Brain microvascular endothelial cell (primary cell): ENCODE data around the gene MALRD1.

Experiments
- DNase-seq: peaks from one replicate; pipeline ENCODE4 v3.0.0-alpha.2; 2020
- H3K27ac ChIP-seq: fragments of 250-450 bp; sonication (Bioruptor Pico); 2 replicates; pipeline ENCODE4 v1.5.1; 2020; ENCODE audit warnings: mild to moderate bottlenecking, moderate library complexity
- H3K27me3 ChIP-seq: fragments of 250-450 bp; sonication (Bioruptor Pico); replicated peaks from 2 replicates; pipeline ENCODE4 v1.5.1; 2020; ENCODE audit warnings: mild to moderate bottlenecking
- H3K36me3 ChIP-seq: fragments of 250-450 bp; sonication (Bioruptor Pico); replicated peaks from 2 replicates; pipeline ENCODE4 v1.5.1; 2020; ENCODE audit warnings: mild to moderate bottlenecking
- H3K4me3 ChIP-seq: 2 replicates; pipeline ENCODE4 v1.5.1; 2011; ENCODE audit warnings: low read depth, mild to moderate bottlenecking, control low read depth, low read length, moderate library complexity
- in situ Hi-C: cut with HindIII; loops from 2 replicates; pipeline ENCODE4 v1.10.0; 2017; ENCODE audit warnings: low sequenced_read_pairs, low pct_ligation_motif_present
- TF ChIP-seq, protein P1 (sequence below): IDR thresholded peaks from 2 replicates; pipeline ENCODE4 v1.5.1; 2011; ENCODE audit warnings: low read depth, mild to moderate bottlenecking, moderate library complexity, low read length, control low read depth, inconsistent platforms; ENCODE audit errors: missing control alignments

MALRD1 gene

DNA sequence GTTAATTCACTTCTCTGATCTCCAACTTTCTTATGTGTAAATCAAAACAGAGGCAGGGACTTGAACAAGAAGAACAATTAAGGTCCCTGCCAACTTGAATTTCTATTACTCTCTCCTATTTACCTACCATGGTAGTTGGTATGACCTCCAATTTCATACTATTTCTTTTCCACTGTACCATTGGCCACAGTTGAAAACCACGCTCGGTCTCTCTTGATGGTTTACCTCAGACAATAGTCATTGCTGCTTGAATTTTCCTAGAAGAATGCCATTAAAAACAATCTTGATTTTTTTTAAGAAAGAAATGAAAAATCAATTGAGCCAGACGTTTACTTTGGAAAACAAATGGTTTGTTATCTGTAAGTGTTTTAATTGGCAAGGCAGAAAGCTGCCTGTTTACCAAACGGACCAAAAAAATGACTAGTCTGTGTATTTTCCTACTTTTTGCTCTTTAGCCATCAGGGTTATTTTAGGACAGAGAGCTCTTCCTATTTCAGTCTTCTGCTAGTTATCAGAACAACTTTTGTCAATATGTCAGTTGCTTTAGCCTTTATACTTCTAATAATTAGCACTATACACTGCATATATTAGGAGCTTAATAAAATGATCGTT is 610.1 kb downstream of the MALRD1 start:
- Histone ChIP-seq H3K36me3 (no peaks in the 10 kb centered on the region), H3K4me3 (no peak overlapping the region), H3K27me3 (no peaks in the 10 kb centered on the region), H3K27ac (peak overlapping the region; percentile 61)
- TF ChIP-seq, protein P1, sequence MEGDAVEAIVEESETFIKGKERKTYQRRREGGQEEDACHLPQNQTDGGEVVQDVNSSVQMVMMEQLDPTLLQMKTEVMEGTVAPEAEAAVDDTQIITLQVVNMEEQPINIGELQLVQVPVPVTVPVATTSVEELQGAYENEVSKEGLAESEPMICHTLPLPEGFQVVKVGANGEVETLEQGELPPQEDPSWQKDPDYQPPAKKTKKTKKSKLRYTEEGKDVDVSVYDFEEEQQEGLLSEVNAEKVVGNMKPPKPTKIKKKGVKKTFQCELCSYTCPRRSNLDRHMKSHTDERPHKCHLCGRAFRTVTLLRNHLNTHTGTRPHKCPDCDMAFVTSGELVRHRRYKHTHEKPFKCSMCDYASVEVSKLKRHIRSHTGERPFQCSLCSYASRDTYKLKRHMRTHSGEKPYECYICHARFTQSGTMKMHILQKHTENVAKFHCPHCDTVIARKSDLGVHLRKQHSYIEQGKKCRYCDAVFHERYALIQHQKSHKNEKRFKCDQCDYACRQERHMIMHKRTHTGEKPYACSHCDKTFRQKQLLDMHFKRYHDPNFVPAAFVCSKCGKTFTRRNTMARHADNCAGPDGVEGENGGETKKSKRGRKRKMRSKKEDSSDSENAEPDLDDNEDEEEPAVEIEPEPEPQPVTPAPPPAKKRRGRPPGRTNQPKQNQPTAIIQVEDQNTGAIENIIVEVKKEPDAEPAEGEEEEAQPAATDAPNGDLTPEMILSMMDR, result no peak
- in situ Hi-C loops, result no loop called here
- DNase-seq, result no peak

DNA sequence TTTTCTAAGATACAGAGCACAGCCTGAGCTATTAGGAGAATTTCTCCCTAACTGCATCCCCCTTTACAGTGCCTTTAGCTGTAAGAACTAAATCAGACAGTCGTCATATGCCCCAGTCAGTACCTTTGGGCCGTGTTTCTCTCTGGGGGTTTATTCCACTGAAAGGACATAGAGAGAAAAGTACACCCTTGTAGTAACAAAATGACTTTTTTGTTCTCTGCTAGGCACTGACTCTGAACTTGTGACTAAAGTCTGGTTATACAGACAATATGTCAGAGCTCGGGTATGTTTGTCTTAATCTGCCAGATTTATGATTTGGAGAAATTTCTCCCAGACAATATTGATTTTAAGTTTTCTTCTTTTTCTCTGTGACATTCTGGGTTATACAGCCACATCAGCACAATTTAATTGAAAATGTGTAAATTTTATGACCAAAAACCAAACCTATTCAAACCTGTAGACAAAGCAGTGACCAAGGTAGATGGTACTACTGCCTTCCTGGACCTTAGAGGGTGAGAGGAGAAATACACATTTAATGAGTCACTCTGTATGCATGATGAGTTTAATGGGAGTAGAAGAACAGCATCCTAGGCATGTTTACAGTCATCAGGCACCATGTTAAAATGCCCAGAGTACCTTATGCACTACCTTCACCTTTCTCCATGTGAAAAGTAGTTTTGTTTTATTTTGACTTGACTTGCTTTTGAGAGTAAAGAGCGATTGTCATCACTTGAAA is 611.5 kb downstream of the MALRD1 start:
- DNase-seq, result peak; percentile 51
- H3K27me3 ChIP-seq, result no peaks in the 10 kb centered on the region
- in situ Hi-C loops, result no loop called here
- no peaks in the 10 kb centered on the region for H3K36me3 ChIP-seq
- no peak overlapping the region for H3K4me3 ChIP-seq
- TF ChIP-seq, protein P1, result no peak
- H3K27ac ChIP-seq, result peak overlapping the region; percentile 84

GRCh38 chr10:19663344-19663743 is 614.7 kb downstream of the MALRD1 start:
- DNase-seq, result no peak
- no peaks in the 10 kb centered on the region for H3K36me3 ChIP-seq
- in situ Hi-C loops, result no loop called here
- TF ChIP-seq, protein P1, result peak; percentile 9
- no peak overlapping the region for H3K27ac ChIP-seq
- H3K4me3 ChIP-seq, result no peak overlapping the region
- no peaks in the 10 kb centered on the region for H3K27me3 ChIP-seq

DNA sequence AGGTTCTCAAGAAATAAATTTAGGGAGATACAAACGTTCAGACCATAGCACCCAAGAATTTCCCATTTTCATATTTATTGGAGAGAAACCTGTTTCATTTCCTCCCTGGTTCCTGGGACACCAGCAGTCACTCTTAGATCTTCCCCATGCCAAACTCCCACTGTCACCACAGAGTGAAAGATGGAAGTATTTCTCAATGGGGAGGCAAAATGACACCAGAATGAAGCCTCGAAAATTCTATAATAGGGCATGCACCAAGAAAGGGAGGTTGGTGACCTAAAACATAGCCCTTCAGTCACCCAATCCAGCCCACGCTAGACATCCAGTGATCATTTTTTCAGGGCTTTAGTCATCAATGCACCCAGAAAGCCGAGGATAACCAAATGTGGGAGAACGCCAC is 619.5 kb downstream of the MALRD1 start:
- in situ Hi-C loops, result no loop called here
- TF ChIP-seq, protein P1, result no peak
- no peaks in the 10 kb centered on the region for H3K27me3 ChIP-seq

GRCh38 chr10:19676063-19676462 is 627.5 kb downstream of the MALRD1 start:
- no peak for DNase-seq

More for the DNA sequence above, 619.5 kb downstream of the MALRD1 start:
- no peak for DNase-seq
- H3K36me3 ChIP-seq, result no peaks in the 10 kb centered on the region
- no peak overlapping the region for H3K4me3 ChIP-seq
- H3K27ac ChIP-seq, result no peak overlapping the region

More at GRCh38 chr10:19676063-19676462, 627.5 kb downstream of the MALRD1 start:
- no peaks in the 10 kb centered on the region for H3K36me3 ChIP-seq
- in situ Hi-C loops, result no loop called here
- no peak overlapping the region for H3K27ac ChIP-seq
- H3K4me3 ChIP-seq, result no peak overlapping the region
- TF ChIP-seq, protein P1, result no peak
- no peaks in the 10 kb centered on the region for H3K27me3 ChIP-seq
